Measurements from ENCODE around the gene NME9. TPM values are rescaled to one million over a fixed set of nuclear protein-coding genes. Genes with fewer than 3 reads are reported as not detected.

The NME9 gene
- total RNA-seq, 4 donors from 2014 or later, result 0.48 TPM; not detected in 3

GRCh38 chr3:138332472-138333073 lies 2.9 kb upstream of the NME9 start:
- DNase-seq (ENCODE audit: low spot score), result no peak
- ATAC-seq (ENCODE audit: low FRiP score), result no peak
- no peak for TF ChIP-seq CTCF (IDR thresholded peaks at IDR 0.05)

DNA sequence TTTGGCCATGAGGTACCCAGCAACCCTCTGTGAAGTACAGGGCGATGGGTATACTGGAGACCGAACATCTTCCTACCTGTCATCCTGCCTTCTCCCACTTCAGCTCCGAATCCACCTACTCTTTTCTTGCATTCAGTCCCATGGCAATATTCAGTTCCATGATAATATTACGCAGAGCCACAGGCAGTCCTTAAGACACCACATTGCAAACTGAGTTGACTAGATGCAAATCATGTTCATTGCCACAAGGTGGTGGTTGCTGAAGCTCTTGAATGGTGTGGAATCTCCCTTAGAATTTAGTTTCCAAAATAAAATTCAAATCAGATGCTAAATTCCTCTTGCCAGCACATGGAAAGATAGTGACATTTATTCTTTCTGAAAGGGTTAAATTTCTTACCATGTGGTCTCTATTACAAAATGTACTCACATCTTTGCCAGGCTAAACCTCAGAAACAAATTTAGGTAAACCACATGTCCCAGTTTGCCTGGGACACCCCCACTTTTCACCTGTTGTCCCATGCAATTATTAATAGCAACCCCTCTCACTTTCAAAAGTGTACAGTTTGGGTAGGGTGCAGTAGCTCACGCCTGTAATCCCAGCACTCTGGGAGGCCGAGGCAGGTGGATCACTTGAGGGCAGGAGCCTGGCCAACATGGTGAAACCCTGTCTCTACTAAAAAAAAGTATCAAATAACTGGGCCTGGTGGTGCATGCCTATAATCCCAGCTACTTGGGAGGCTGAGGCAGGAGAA lies 1.7 kb upstream of the NME9 start:
- no peak for TF ChIP-seq CTCF (IDR thresholded peaks at IDR 0.05)
- no peak for ATAC-seq (ENCODE audit: low FRiP score)
- DNase-seq (ENCODE audit: low spot score), result no peak

- DNase-seq (ENCODE audit: low spot score) (no peak), ATAC-seq (ENCODE audit: low FRiP score) (no peak)
- no peak for TF ChIP-seq CTCF (IDR thresholded peaks at IDR 0.05)
These were observed 288 bp upstream of the NME9 start for GRCh38 chr3:138329984-138330293.

GRCh38 chr3:138328341-138328740 lies 1.3 kb downstream of the NME9 start:
- DNase-seq (ENCODE audit: low spot score), result no peak

DNA sequence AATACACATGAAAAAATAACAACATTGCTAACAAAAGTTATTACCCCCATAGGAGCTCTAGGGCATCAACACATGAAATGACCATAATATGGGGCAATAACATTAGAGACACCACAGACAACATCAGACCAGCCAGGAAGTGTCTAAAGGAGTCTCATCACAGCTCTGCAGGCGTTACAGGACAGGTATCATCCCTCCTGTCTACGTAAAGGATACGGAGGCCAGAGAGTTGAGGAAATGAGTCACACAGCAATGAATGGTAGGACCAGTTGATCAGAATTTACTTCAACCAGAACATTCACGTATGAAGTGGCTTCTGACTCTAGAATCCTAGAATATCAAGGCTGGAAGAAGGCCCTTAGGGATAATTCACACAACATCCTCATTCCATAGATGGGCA lies 1.8 kb downstream of the NME9 start:
- DNase-seq (ENCODE audit: low spot score), result no peak
- ATAC-seq (ENCODE audit: low FRiP score), result no peak
- no peak for TF ChIP-seq CTCF (IDR thresholded peaks at IDR 0.05)

More at GRCh38 chr3:138328341-138328740, 1.3 kb downstream of the NME9 start:
- TF ChIP-seq CTCF (IDR thresholded peaks at IDR 0.05), result no peak
- no peak for ATAC-seq (ENCODE audit: low FRiP score)

DNA sequence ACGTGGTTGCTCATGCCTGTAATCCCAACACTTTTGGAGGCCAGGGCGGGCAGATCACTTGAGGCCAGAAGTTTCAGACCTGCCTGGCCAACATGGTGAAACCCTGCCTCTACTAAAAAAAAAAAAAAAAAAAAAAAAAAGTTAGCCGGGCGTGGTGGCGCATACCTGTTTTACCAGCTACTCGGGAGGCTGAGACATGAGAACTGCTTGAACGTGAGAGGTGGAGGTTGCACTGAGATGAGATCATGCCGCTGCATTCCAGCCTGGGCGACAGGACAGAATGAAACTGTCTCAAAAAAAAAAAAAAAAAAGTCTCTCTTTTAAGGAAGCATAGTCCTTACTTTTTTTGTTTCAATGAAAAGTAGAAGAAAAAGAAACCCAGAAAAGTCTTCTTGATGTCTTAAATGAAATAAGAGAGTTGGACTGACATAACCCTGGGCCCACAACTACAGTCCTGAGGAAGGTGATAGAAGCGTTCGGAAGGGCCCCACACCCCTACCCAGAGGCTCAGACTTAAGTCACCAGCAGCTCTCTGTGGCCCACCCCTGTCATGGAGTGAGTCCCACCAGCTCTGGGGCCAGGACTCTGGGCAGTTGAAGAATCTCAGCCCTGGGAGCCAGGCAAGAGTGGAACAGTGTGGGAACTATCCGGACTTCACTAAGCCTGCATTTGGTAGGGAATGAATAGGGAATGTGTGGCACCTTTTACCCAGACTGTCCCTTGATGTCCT lies 2.6 kb downstream of the NME9 start:
- DNase-seq (ENCODE audit: low spot score), result no peak
- no peak for TF ChIP-seq CTCF (IDR thresholded peaks at IDR 0.05)
- no peak for ATAC-seq (ENCODE audit: low FRiP score)

Data from omental fat pad (tissue), 4 donors.